Testis (tissue), 3 donors: ENCODE data around the gene FUS. TPM values are rescaled to one million over a fixed set of nuclear protein-coding genes. Genes with fewer than 3 reads are reported as not detected.

Experiments used
- DNase-seq: peaks from one replicate; pipeline ENCODE4 v3.0.0-alpha.2; 2019
- H3K27ac ChIP-seq, 2 donors: fragments of 200-600 bp; sonication (generic); one replicate each; pipeline ENCODE4 v1.5.1; 2019
- H3K27me3 ChIP-seq: fragments of 200-600 bp; sonication (generic); one replicate; pipeline ENCODE4 v1.5.1; 2019
- H3K36me3 ChIP-seq: fragments of 200-600 bp; sonication (generic); one replicate; pipeline ENCODE4 v1.5.1; 2017; ENCODE audit warnings: low read depth; ENCODE audit errors: missing control alignments
- H3K4me1 ChIP-seq: fragments of 200-600 bp; sonication (generic); one replicate; pipeline ENCODE4 v1.5.1; 2019
- H3K4me3 ChIP-seq, 2 donors: fragments of 200-600 bp; sonication (generic); one replicate each; pipeline ENCODE4 v1.5.1; 2017 to 2019
- H3K9me3 ChIP-seq: fragments of 200-600 bp; sonication (generic); one replicate; pipeline ENCODE4 v1.5.1; 2017
- POLR2A ChIP-seq: fragments of 450-650 bp; IDR thresholded peaks from one replicate; pipeline ENCODE4 v1.6.1; 2017; ENCODE audit warnings: antibody characterized with exemption, mild to moderate bottlenecking, moderate library complexity
- whole genome bisulfite sequencing, 2 donors: methylation state at CpG; one replicate each; pipeline ENCODE4 v1.1.5; 2018; 5-methylcytosine and 5-hydroxymethylcytosine counted together
- intact Hi-C: fragments of 100-400 bp; cut with DNase I; formaldehyde crosslinking; loops from one replicate; pipeline ENCODE4 v1.15.1; 2023; ENCODE audit warnings: low total_unique reads
- polyA plus RNA-seq: library from polyadenylated mRNA; stranded (reverse); fragments of 350-450 nt; fragmentation: Illumina TruSeq; extraction: RNeasy Lipid Tissue Mini Kit (QIAGEN cat#74804); gene quantifications from one replicate; pipeline ENCODE4 v1.2.3, GENCODE V29; 2014; ENCODE audit warnings: low read depth, low replicate concordance; ENCODE audit not compliant: insufficient read depth
- total RNA-seq, 2 donors: library from RNA; depleted of rRNA; stranded (reverse); fragments of >200 nt; gene quantifications; one replicate each; pipeline ENCODE4 v1.2.3, GENCODE V29; 2016
- TF ChIP-seq, protein P1 (sequence below), 3 experiments: fragments of 450-650 bp in 2 of 3; fragments of 200-600 bp in 1 of 3; sonication (generic) in 1 of 3; IDR thresholded peaks; one replicate each; pipeline ENCODE4 v1.5.1; 2016 to 2019; ENCODE audit warnings: antibody characterized with exemption in 3 of 3, mild to moderate bottlenecking in 2 of 3, moderate library complexity in 1 of 3

Gene FUS
- total and polyA plus RNA-seq, 3 donors from 2014 or later = 205 to 423 (median 217) TPM

DNA sequence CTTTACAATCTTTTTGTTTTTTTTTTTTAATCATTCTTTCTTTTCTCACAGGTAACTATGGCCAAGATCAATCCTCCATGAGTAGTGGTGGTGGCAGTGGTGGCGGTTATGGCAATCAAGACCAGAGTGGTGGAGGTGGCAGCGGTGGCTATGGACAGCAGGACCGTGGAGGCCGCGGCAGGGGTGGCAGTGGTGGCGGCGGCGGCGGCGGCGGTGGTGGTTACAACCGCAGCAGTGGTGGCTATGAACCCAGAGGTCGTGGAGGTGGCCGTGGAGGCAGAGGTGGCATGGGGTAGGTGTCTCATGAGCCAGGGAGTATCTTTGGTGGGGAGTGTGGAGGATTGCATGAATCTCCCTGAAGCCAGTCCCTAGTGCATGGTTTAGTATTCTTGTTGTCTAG is 4.9 kb downstream of the FUS start:
- H3K9me3 ChIP-seq = no peaks in the 10 kb centered on the region
- DNase-seq = no peak
- no peak for TF ChIP-seq POLR2A
- TF ChIP-seq, protein P1, sequence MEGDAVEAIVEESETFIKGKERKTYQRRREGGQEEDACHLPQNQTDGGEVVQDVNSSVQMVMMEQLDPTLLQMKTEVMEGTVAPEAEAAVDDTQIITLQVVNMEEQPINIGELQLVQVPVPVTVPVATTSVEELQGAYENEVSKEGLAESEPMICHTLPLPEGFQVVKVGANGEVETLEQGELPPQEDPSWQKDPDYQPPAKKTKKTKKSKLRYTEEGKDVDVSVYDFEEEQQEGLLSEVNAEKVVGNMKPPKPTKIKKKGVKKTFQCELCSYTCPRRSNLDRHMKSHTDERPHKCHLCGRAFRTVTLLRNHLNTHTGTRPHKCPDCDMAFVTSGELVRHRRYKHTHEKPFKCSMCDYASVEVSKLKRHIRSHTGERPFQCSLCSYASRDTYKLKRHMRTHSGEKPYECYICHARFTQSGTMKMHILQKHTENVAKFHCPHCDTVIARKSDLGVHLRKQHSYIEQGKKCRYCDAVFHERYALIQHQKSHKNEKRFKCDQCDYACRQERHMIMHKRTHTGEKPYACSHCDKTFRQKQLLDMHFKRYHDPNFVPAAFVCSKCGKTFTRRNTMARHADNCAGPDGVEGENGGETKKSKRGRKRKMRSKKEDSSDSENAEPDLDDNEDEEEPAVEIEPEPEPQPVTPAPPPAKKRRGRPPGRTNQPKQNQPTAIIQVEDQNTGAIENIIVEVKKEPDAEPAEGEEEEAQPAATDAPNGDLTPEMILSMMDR (IDR thresholded peaks at IDR 0.05) = no peak
- peaks cover 3% of the 10 kb centered on the region for H3K36me3 ChIP-seq
- intact Hi-C loops = loop anchor here (5.0 to 10.0 kb wide), 2 partner anchors 33 to 690 kb away; partner anchors contain the start of genes PRSS36 and ZNF267
- H3K27me3 ChIP-seq = no peaks in the 10 kb centered on the region
- H3K27ac ChIP-seq = no peak overlapping the region
- 87 to 96% methylated on average over 14 of the region's 14 CpGs for WGBS, 2 donors
- no peak overlapping the region for H3K4me3 ChIP-seq
- H3K4me1 ChIP-seq = peaks cover 23% of the 10 kb centered on the region

DNA sequence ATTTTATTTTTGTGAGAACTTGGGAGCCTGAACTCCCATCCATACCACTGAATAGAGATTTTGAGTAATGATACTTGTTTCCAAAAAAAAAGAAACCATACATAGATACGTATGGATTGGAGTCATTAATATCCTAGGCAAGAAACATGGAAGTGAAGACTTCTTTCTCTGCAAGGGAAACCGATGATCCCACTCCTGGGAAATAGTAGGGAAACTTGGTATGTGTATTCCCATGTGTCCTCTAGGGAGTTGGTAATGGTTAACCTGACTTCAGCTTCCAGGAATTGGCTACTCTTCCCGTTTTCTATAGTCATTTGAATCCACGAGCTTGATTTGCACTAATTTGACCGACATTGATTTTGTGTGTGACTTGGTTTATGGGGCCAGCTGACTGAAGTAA is 5.4 kb downstream of the FUS start:
- peaks cover 3% of the 10 kb centered on the region for H3K36me3 ChIP-seq
- no peak for TF ChIP-seq POLR2A
- TF ChIP-seq, protein P1 (IDR thresholded peaks at IDR 0.05) = no peak
- H3K27me3 ChIP-seq = no peaks in the 10 kb centered on the region
- H3K9me3 ChIP-seq = no peaks in the 10 kb centered on the region
- no peak for DNase-seq
- WGBS, 2 donors = 73% methylated on average over 5 of the region's 5 CpGs
- no peak overlapping the region for H3K27ac ChIP-seq
- intact Hi-C loops = loop anchor here (5.0 to 10.0 kb wide), 2 partner anchors 33 to 689 kb away; partner anchors contain the start of genes PRSS36 and ZNF267
- no peak overlapping the region for H3K4me3 ChIP-seq
- H3K4me1 ChIP-seq = peaks cover 23% of the 10 kb centered on the region

DNA sequence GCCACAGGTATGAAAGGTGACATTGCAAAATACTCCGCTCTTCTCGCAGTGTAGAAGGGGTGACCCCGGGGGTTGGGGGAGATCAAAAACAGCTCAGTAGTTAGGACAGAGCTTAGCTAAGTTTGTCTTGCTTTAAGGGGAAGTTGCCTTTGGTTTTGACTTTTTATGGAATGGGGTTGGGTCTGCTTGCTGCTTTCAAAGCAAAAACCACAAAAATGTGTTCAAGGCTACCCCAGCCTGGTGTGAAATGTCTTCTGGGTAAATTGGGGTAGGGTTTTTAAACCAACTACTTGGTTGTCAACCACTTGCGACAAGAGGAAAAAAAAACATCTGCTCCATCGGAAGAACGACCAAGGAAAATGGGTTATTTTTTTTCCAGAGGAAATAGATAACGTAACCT is 6.2 kb downstream of the FUS start:
- Histone ChIP-seq H3K36me3 (peaks cover 3% of the 10 kb centered on the region), H3K9me3 (no peaks in the 10 kb centered on the region), H3K4me1 (peaks cover 23% of the 10 kb centered on the region), H3K27ac (no peak overlapping the region), H3K27me3 (no peaks in the 10 kb centered on the region), H3K4me3 (no peak overlapping the region)
- intact Hi-C loops = loop anchor here (5.0 to 10.0 kb wide), 2 partner anchors 34 to 689 kb away; partner anchors contain the start of genes PRSS36 and ZNF267
- DNase-seq = no peak
- no peak for TF ChIP-seq POLR2A
- TF ChIP-seq, protein P1 (IDR thresholded peaks at IDR 0.05) = no peak
- WGBS, 2 donors = 76 to 84% methylated on average over 7 of the region's 7 CpGs

DNA sequence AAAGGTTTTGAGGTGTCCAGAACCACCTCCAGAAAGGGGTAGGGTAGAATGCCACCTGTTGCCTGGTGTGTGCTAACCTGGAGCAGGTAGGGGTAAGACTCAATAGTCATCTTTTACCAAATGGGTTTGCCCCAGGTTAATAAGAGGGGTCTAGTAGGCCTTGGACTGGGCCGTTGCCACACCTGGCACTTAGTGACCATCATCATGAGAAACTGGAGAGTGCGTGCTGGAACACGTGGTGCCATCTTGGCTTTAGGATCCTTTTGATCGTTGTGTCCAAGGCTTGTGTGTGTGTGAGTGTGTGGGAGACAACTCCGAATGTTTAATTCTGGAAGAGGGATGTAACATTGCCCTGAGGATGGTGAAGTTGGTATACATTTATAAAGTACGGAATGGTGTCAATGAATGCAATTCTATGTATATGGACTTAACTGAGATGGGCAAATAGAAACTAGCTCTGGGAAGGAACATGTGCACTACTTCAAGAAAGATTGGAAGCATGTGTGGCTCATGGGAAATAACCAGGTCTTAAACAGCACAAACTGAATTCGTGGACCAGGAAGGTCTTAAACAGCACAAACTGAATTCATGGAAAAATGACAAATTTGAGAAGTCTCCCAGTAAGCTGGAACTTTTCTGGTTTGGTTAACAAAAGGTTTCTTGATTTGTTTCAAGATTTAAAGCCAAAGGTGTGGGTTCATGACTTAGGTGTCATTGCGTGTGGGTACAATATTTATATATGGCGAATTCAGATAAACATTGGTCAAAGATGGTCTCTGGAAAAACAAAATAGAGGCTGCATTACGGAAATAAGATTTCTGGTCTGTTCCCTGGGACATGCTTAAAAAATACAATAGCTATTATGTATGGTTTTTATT is 7.2 kb downstream of the FUS start:
- no peak overlapping the region for H3K27ac ChIP-seq
- no peak overlapping the region for H3K4me3 ChIP-seq
- no peaks in the 10 kb centered on the region for H3K27me3 ChIP-seq
- H3K4me1 ChIP-seq = peaks cover 15% of the 10 kb centered on the region
- H3K9me3 ChIP-seq = no peaks in the 10 kb centered on the region
- intact Hi-C loops = loop anchor here (5.0 to 10.0 kb wide), 2 partner anchors 35 to 688 kb away; partner anchors contain the start of genes PRSS36 and ZNF267
- WGBS, 2 donors = 79 to 80% methylated on average over 10 of the region's 10 CpGs
- no peak for TF ChIP-seq POLR2A
- TF ChIP-seq, protein P1 (IDR thresholded peaks at IDR 0.05) = no peak
- DNase-seq = no peak
- peaks cover 3% of the 10 kb centered on the region for H3K36me3 ChIP-seq
